GM12878 (cell line): ENCODE data around the gene KDM4C.

ENCODE experiments used
- BCL3 ChIP-seq: IDR thresholded peaks from 2 replicates; pipeline ENCODE4 v1.6.1; 2011; ENCODE audit warnings: borderline replicate concordance, low read depth, mild to moderate bottlenecking, moderate library complexity, low read length; ENCODE audit not compliant: insufficient read depth, poor library complexity, severe bottlenecking
- CTCF ChIP-seq, 3 experiments: IDR thresholded peaks in 2 of 3; conservative IDR thresholded peaks in 1 of 3; 2 replicates each; pipeline ENCODE4 v1.5.1; 2011; ENCODE audit warnings: low read depth in 3 of 3, low read length in 3 of 3, mild to moderate bottlenecking in 3 of 3, control low read depth in 2 of 3, moderate library complexity in 2 of 3, inconsistent platforms in 1 of 3, mixed read lengths in 1 of 3; ENCODE audit not compliant: control insufficient read depth in 2 of 3, insufficient read depth in 1 of 3; ENCODE audit errors: extremely low read depth in 1 of 3
- E4F1 ChIP-seq: fragments of 450-650 bp; IDR thresholded peaks from 2 replicates; pipeline ENCODE4 v1.6.1; 2018; ENCODE audit warnings: borderline replicate concordance, mild to moderate bottlenecking; ENCODE audit not compliant: partially characterized antibody
- MAX ChIP-seq: IDR thresholded peaks from 2 replicates; pipeline ENCODE4 v1.6.1; 2012; ENCODE audit warnings: low read depth, low read length, improper control_type of control experiment
- PBX3 ChIP-seq: IDR thresholded peaks from 2 replicates; pipeline ENCODE4 v1.6.1; 2011; ENCODE audit warnings: mild to moderate bottlenecking, low read depth, low read length, moderate library complexity; ENCODE audit not compliant: insufficient replicate concordance
- POLR2A ChIP-seq: IDR thresholded peaks from 2 replicates; pipeline ENCODE4 v1.6.1; 2011; ENCODE audit warnings: low read depth, mild to moderate bottlenecking, low read length
- STAT1 ChIP-seq: fragments of 450-650 bp; conservative IDR thresholded peaks from 2 replicates; pipeline ENCODE4 v1.6.1; 2014; ENCODE audit warnings: antibody characterized with exemption, mild to moderate bottlenecking
- TCF12 ChIP-seq: IDR thresholded peaks from 2 replicates; pipeline ENCODE4 v1.6.1; 2011; ENCODE audit warnings: low read depth, mild to moderate bottlenecking, low read length

GRCh38 chr9:7165331-7165975 is 407.7 kb downstream of the KDM4C start:
- TF ChIP-seq POLR2A: no peak
- TF ChIP-seq BCL3: no peak
- no peak for TF ChIP-seq MAX
- no peak for TF ChIP-seq CTCF (IDR thresholded peaks at IDR 0.05 in 2 of 3, conservative IDR thresholded peaks at IDR 0.05 in 1 of 3; ENCODE audit: control insufficient read depth in 2 of 3, extremely low read depth in 1 of 3, insufficient read depth in 1 of 3, low read depth in 3 of 3, low read length in 3 of 3)
- no peak for TF ChIP-seq E4F1
- no peak for TF ChIP-seq TCF12
- TF ChIP-seq STAT1: no peak
- no peak for TF ChIP-seq PBX3
